NT2/D1 (cell line): ENCODE data around the gene HSD17B12.

ENCODE experiments used
- SUZ12 ChIP-seq: IDR thresholded peaks from 2 replicates; pipeline ENCODE4 v1.6.1; 2011; ENCODE audit not compliant: insufficient read length, insufficient read depth; ENCODE audit errors: extremely low read depth
- ZNF274 ChIP-seq: IDR thresholded peaks from 2 replicates; pipeline ENCODE4 v1.6.1; 2011; ENCODE audit warnings: mild to moderate bottlenecking, low read depth, low read length

GRCh38 chr11:43691806-43692205 is 11.3 kb downstream of the HSD17B12 start:
- TF ChIP-seq SUZ12 (no peak), ZNF274 (no peak)
